HEK293 (cell line): ENCODE results near the gene DPY19L1.

Source experiments
- CTCF ChIA-PET: fragments of 350-600 bp; formaldehyde crosslinking; extraction: SDS; loops from one replicate; lab custom pipeline; 2021; ENCODE audit warnings: antibody characterized with exemption; lab: Yijun Ruan, JAX
- POLR2A ChIA-PET: fragments of 300-600 bp; formaldehyde crosslinking; extraction: SDS; loops from one replicate; lab custom pipeline; 2020; ENCODE audit warnings: antibody characterized with exemption, inconsistent platforms; lab: Yijun Ruan, JAX
- H3K27ac ChIP-seq: fragments of 200-500 bp; sonication (Bioruptor generic); 2 replicates; pipeline ENCODE4 v1.5.1; 2014; ENCODE audit warnings: low read depth, low read length, control low read depth, inconsistent platforms; ENCODE audit errors: extremely low read depth
- H3K36me3 ChIP-seq, 2 experiments: fragments of 200-500 bp in 1 of 2; sonication (Bioruptor generic) in 1 of 2; 1 replicate in 1 of 2; 2 replicates in 1 of 2; pipeline ENCODE4 v1.5.1; 2014 to 2017; ENCODE audit warnings: inconsistent platforms in 2 of 2, low read length in 2 of 2; ENCODE audit not compliant: control insufficient read depth in 2 of 2, insufficient read depth in 1 of 2
- H3K4me1 ChIP-seq: fragments of 200-500 bp; sonication (Bioruptor generic); 2 replicates; pipeline ENCODE4 v1.5.1; 2014; ENCODE audit warnings: mild to moderate bottlenecking, low read length, inconsistent platforms; ENCODE audit not compliant: control insufficient read depth, insufficient read depth
- H3K4me3 ChIP-seq: 2 replicates; pipeline ENCODE4 v1.5.1; 2011; ENCODE audit warnings: low read depth, mild to moderate bottlenecking, control low read depth, low read length, moderate library complexity
- H3K9me3 ChIP-seq: fragments of 200-500 bp; sonication (Bioruptor generic); 2 replicates; pipeline ENCODE4 v1.5.1; 2014; ENCODE audit warnings: low read depth, low read length, inconsistent platforms; ENCODE audit not compliant: control insufficient read depth, insufficient read depth
- GFI1B ChIP-seq: fragments of 450-650 bp; formaldehyde crosslinking; IDR thresholded peaks from 2 replicates; pipeline ENCODE4 v1.5.1; 2016; ENCODE audit warnings: missing biosample characterization, missing genetic modification characterization
- SCRT1 ChIP-seq: fragments of 450-650 bp; formaldehyde crosslinking; IDR thresholded peaks from 2 replicates; pipeline ENCODE4 v1.5.1; 2016; ENCODE audit warnings: missing biosample characterization, missing genetic modification characterization, borderline replicate concordance
- TCF7L2 ChIP-seq: IDR thresholded peaks from 2 replicates; pipeline ENCODE4 v1.6.1; 2011; ENCODE audit warnings: low read depth, mild to moderate bottlenecking, inconsistent platforms, low read length, moderate library complexity, borderline replicate concordance
- ZFP37 ChIP-seq: fragments of 450-650 bp; formaldehyde crosslinking; IDR thresholded peaks from 2 replicates; pipeline ENCODE4 v1.5.1; 2016; ENCODE audit warnings: missing biosample characterization, missing genetic modification characterization
- ZNF184 ChIP-seq: fragments of 450-650 bp; IDR thresholded peaks from 2 replicates; pipeline ENCODE4 v1.5.1; 2018; ENCODE audit warnings: missing biosample characterization, mild to moderate bottlenecking, missing genetic modification characterization
- ZNF211 ChIP-seq: fragments of 450-650 bp; formaldehyde crosslinking; IDR thresholded peaks from 2 replicates; pipeline ENCODE4 v1.5.1; 2016; ENCODE audit warnings: low read depth, missing biosample characterization, missing genetic modification characterization
- ZNF214 ChIP-seq: fragments of 450-650 bp; formaldehyde crosslinking; IDR thresholded peaks from 2 replicates; pipeline ENCODE4 v1.5.1; 2017; ENCODE audit warnings: missing biosample characterization, mild to moderate bottlenecking, missing genetic modification characterization, borderline replicate concordance
- ZNF221 ChIP-seq: fragments of 450-650 bp; formaldehyde crosslinking; IDR thresholded peaks from 2 replicates; pipeline ENCODE4 v1.5.1; 2017; ENCODE audit warnings: missing biosample characterization, missing genetic modification characterization, borderline replicate concordance
- ZNF302 ChIP-seq: fragments of 450-650 bp; formaldehyde crosslinking; IDR thresholded peaks from 2 replicates; pipeline ENCODE4 v1.5.1; 2016; ENCODE audit warnings: missing biosample characterization, missing genetic modification characterization, low read depth
- ZNF391 ChIP-seq: fragments of 450-650 bp; formaldehyde crosslinking; IDR thresholded peaks from 2 replicates; pipeline ENCODE4 v1.5.1; 2016; ENCODE audit warnings: low read depth, missing biosample characterization, missing genetic modification characterization, borderline replicate concordance
- ZNF423 ChIP-seq: fragments of 450-650 bp; formaldehyde crosslinking; IDR thresholded peaks from 2 replicates; pipeline ENCODE4 v1.5.1; 2016; ENCODE audit warnings: missing biosample characterization, missing genetic modification characterization
- ZNF510 ChIP-seq: fragments of 450-650 bp; formaldehyde crosslinking; IDR thresholded peaks from 2 replicates; pipeline ENCODE4 v1.5.1; 2018; ENCODE audit warnings: mild to moderate bottlenecking, missing genetic modification characterization, missing biosample characterization; ENCODE audit not compliant: insufficient replicate concordance
- ZNF548 ChIP-seq: fragments of 450-650 bp; formaldehyde crosslinking; IDR thresholded peaks from 2 replicates; pipeline ENCODE4 v1.5.1; 2016; ENCODE audit warnings: missing biosample characterization, missing genetic modification characterization
- ZNF558 ChIP-seq: fragments of 450-650 bp; formaldehyde crosslinking; IDR thresholded peaks from 2 replicates; pipeline ENCODE4 v1.5.1; 2016; ENCODE audit warnings: missing biosample characterization, missing genetic modification characterization
- ZNF560 ChIP-seq: fragments of 450-650 bp; formaldehyde crosslinking; IDR thresholded peaks from 2 replicates; pipeline ENCODE4 v1.5.1; 2017; ENCODE audit warnings: missing biosample characterization, missing genetic modification characterization, borderline replicate concordance
- ZNF585B ChIP-seq: fragments of 450-650 bp; formaldehyde crosslinking; IDR thresholded peaks from 2 replicates; pipeline ENCODE4 v1.5.1; 2016; ENCODE audit warnings: missing biosample characterization, missing genetic modification characterization
- ZNF596 ChIP-seq: fragments of 450-650 bp; IDR thresholded peaks from 2 replicates; pipeline ENCODE4 v1.5.0; 2018; ENCODE audit warnings: missing biosample characterization, mild to moderate bottlenecking, missing genetic modification characterization, moderate library complexity
- ZNF600 ChIP-seq: fragments of 450-650 bp; formaldehyde crosslinking; IDR thresholded peaks from 2 replicates; pipeline ENCODE4 v1.5.1; 2016; ENCODE audit warnings: missing biosample characterization, missing genetic modification characterization
- ZNF610 ChIP-seq: fragments of 450-650 bp; formaldehyde crosslinking; IDR thresholded peaks from 2 replicates; pipeline ENCODE4 v1.5.1; 2016; ENCODE audit warnings: missing biosample characterization, missing genetic modification characterization, borderline replicate concordance
- ZNF654 ChIP-seq: fragments of 450-650 bp; formaldehyde crosslinking; IDR thresholded peaks from 2 replicates; pipeline ENCODE4 v1.5.1; 2016; ENCODE audit warnings: low read depth, missing biosample characterization, missing genetic modification characterization
- ZSCAN30 ChIP-seq: fragments of 450-650 bp; IDR thresholded peaks from 2 replicates; pipeline ENCODE4 v1.5.1; 2018; ENCODE audit warnings: missing biosample characterization, mild to moderate bottlenecking, missing genetic modification characterization, moderate library complexity
- TF ChIP-seq, protein P1 (sequence below): fragments of 450-650 bp; formaldehyde crosslinking; optimal IDR thresholded peaks from 2 replicates; pipeline ENCODE3; 2016; ENCODE audit warnings: missing biosample characterization, mild to moderate bottlenecking, missing genetic modification characterization
- TF ChIP-seq, protein P2 (sequence below): fragments of 450-650 bp; formaldehyde crosslinking; IDR thresholded peaks from 2 replicates; pipeline ENCODE4 v1.5.1; 2016; ENCODE audit warnings: missing biosample characterization, missing genetic modification characterization
- TF ChIP-seq, protein P3 (sequence below): fragments of 450-650 bp; formaldehyde crosslinking; conservative IDR thresholded peaks from 2 replicates; pipeline ENCODE4 v1.5.1; 2016; ENCODE audit warnings: low read depth, missing biosample characterization, missing genetic modification characterization
- TF ChIP-seq, protein P4 (sequence below): fragments of 450-650 bp; formaldehyde crosslinking; IDR thresholded peaks from 2 replicates; pipeline ENCODE4 v1.5.1; 2016; ENCODE audit warnings: missing biosample characterization, missing genetic modification characterization
- TF ChIP-seq, protein P5 (sequence below): fragments of 450-650 bp; formaldehyde crosslinking; IDR thresholded peaks from 2 replicates; pipeline ENCODE4 v1.5.1; 2017; ENCODE audit warnings: missing biosample characterization, missing genetic modification characterization

The DPY19L1 gene

DNA sequence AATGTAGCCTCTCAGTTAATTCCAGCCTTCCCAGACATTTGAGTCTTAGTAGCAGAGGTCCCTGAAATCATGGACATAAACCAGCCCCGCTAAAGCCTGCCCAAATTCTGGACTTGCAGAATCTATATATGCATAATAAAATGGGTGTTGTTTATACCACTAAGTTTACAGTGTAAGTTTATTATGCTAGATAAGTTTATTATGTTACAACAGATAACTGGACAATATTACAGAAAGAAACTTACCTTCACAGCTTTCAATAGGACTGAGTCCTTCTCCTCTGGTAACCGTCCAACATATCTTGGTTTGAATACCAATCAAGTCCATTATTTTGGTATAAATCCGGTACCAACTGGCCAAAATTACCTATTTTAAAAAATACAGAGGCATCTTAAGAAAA lies 26.2 kb downstream of the DPY19L1 start:
- Histone ChIP-seq H3K4me1 (no peaks in the 10 kb centered on the region), H3K9me3 (no peaks in the 10 kb centered on the region), H3K4me3 (no peak overlapping the region), H3K27ac (no peak overlapping the region), H3K36me3 (peaks cover 0 to 3% of the 10 kb centered on the region in 2 experiments; a peak in 1 of 3 replicates)
- POLR2A ChIA-PET = no interaction called here
- TF ChIP-seq, protein P1, sequence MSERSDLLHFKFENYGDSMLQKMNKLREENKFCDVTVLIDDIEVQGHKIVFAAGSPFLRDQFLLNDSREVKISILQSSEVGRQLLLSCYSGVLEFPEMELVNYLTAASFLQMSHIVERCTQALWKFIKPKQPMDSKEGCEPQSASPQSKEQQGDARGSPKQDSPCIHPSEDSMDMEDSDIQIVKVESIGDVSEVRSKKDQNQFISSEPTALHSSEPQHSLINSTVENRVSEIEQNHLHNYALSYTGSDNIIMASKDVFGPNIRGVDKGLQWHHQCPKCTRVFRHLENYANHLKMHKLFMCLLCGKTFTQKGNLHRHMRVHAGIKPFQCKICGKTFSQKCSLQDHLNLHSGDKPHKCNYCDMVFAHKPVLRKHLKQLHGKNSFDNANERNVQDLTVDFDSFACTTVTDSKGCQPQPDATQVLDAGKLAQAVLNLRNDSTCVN (tag by site-specific recombination) = no peak
- TF ChIP-seq ZNF214 (tag by site-specific recombination) (no peak), ZNF302 (no peak), ZNF423 (tag by site-specific recombination) (no peak), ZFP37 (tag by site-specific recombination) (no peak), ZNF585B (tag by site-specific recombination) (no peak), ZNF184 (tag by site-specific recombination) (no peak), SCRT1 (no peak), ZNF558 (tag by site-specific recombination) (no peak), ZNF600 (tag by site-specific recombination) (no peak), ZNF654 (no peak)
- TF ChIP-seq, protein P2, sequence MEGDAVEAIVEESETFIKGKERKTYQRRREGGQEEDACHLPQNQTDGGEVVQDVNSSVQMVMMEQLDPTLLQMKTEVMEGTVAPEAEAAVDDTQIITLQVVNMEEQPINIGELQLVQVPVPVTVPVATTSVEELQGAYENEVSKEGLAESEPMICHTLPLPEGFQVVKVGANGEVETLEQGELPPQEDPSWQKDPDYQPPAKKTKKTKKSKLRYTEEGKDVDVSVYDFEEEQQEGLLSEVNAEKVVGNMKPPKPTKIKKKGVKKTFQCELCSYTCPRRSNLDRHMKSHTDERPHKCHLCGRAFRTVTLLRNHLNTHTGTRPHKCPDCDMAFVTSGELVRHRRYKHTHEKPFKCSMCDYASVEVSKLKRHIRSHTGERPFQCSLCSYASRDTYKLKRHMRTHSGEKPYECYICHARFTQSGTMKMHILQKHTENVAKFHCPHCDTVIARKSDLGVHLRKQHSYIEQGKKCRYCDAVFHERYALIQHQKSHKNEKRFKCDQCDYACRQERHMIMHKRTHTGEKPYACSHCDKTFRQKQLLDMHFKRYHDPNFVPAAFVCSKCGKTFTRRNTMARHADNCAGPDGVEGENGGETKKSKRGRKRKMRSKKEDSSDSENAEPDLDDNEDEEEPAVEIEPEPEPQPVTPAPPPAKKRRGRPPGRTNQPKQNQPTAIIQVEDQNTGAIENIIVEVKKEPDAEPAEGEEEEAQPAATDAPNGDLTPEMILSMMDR (tag by site-specific recombination) = no peak
- TF ChIP-seq, protein P3, sequence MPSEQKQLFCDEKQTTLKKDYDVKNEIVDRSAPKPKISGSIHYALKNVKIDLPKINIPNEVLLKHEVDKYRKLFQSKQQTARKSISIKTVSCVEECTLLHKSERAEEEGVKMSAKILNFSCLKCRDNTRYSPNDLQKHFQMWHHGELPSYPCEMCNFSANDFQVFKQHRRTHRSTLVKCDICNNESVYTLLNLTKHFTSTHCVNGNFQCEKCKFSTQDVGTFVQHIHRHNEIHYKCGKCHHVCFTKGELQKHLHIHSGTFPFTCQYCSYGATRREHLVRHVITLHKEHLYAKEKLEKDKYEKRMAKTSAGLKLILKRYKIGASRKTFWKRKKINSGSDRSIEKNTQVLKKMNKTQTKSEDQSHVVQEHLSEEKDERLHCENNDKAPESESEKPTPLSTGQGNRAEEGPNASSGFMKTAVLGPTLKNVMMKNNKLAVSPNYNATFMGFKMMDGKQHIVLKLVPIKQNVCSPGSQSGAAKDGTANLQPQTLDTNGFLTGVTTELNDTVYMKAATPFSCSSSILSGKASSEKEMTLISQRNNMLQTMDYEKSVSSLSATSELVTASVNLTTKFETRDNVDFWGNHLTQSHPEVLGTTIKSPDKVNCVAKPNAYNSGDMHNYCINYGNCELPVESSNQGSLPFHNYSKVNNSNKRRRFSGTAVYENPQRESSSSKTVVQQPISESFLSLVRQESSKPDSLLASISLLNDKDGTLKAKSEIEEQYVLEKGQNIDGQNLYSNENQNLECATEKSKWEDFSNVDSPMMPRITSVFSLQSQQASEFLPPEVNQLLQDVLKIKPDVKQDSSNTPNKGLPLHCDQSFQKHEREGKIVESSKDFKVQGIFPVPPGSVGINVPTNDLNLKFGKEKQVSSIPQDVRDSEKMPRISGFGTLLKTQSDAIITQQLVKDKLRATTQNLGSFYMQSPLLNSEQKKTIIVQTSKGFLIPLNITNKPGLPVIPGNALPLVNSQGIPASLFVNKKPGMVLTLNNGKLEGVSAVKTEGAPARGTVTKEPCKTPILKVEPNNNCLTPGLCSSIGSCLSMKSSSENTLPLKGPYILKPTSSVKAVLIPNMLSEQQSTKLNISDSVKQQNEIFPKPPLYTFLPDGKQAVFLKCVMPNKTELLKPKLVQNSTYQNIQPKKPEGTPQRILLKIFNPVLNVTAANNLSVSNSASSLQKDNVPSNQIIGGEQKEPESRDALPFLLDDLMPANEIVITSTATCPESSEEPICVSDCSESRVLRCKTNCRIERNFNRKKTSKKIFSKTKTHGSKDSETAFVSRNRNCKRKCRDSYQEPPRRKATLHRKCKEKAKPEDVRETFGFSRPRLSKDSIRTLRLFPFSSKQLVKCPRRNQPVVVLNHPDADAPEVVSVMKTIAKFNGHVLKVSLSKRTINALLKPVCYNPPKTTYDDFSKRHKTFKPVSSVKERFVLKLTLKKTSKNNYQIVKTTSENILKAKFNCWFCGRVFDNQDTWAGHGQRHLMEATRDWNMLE = no peak
- CTCF ChIA-PET = no interaction called here

DNA sequence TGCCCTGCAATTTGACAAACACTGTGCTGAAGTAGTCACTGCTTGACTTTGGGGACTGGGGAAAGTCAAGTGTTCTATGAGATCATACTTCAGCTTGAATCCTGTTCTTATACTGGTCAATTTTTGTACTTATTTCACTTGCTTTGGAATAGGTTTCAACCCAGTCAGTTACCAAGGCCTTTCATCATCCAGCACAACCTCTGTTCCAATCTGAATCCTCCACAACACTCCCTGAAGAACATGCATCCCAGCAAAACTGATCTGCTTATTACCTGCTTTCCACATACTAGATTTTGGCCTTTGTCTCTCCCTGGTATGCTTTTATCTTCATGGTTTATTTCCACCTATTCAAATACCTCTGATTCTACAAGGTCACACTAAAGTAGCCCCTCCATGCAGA lies 29.5 kb downstream of the DPY19L1 start:
- H3K36me3 ChIP-seq = peaks cover 0 to 3% of the 10 kb centered on the region in 2 experiments; a peak in 1 of 3 replicates
- POLR2A ChIA-PET = no interaction called here
- CTCF ChIA-PET = no interaction called here
- H3K27ac ChIP-seq = no peak overlapping the region
- peaks cover 8% of the 10 kb centered on the region; the same call in 1 of the 2 replicates for H3K4me1 ChIP-seq
- no peaks in the 10 kb centered on the region for H3K9me3 ChIP-seq
- no peak for TF ChIP-seq ZNF391
- TF ChIP-seq ZNF610 = no peak
- TF ChIP-seq, protein P4, sequence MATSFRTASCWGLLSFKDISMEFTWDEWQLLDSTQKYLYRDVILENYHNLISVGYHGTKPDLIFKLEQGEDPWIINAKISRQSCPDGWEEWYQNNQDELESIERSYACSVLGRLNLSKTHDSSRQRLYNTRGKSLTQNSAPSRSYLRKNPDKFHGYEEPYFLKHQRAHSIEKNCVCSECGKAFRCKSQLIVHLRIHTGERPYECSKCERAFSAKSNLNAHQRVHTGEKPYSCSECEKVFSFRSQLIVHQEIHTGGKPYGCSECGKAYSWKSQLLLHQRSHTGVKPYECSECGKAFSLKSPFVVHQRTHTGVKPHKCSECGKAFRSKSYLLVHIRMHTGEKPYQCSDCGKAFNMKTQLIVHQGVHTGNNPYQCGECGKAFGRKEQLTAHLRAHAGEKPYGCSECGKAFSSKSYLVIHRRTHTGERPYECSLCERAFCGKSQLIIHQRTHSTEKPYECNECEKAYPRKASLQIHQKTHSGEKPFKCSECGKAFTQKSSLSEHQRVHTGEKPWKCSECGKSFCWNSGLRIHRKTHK = no peak
- no peak for TF ChIP-seq ZNF548 (tag by site-specific recombination)
- TF ChIP-seq, protein P5, sequence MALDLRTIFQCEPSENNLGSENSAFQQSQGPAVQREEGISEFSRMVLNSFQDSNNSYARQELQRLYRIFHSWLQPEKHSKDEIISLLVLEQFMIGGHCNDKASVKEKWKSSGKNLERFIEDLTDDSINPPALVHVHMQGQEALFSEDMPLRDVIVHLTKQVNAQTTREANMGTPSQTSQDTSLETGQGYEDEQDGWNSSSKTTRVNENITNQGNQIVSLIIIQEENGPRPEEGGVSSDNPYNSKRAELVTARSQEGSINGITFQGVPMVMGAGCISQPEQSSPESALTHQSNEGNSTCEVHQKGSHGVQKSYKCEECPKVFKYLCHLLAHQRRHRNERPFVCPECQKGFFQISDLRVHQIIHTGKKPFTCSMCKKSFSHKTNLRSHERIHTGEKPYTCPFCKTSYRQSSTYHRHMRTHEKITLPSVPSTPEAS = no peak
- TF ChIP-seq ZNF558 (tag by site-specific recombination) = no peak
- TF ChIP-seq ZNF211 (tag by site-specific recombination) = no peak
- TF ChIP-seq ZSCAN30 (tag by site-specific recombination) = no peak
- no peak for TF ChIP-seq ZNF221 (tag by site-specific recombination)
- TF ChIP-seq ZNF510 (tag by site-specific recombination) = no peak
- TF ChIP-seq ZNF560 (tag by site-specific recombination) = no peak
- TF ChIP-seq ZNF596 (tag by site-specific recombination) = no peak
- TF ChIP-seq TCF7L2 = no peak
- no peak for TF ChIP-seq GFI1B
- no peak overlapping the region for H3K4me3 ChIP-seq
